HCT116 (cell line): ENCODE measurements around the gene OR13J1. TPM values are rescaled to one million over a fixed set of nuclear protein-coding genes. Genes with fewer than 3 reads are reported as not detected.

ENCODE experiments used
- ATAC-seq: fragments of 200-7000 bp; cut with Tn5 transposase; 2 replicates; pipeline ENCODE4 v1.9.1; 2020; ENCODE audit warnings: mild to moderate bottlenecking, moderate library complexity
- BruUV-seq: library from RNA; stranded (reverse); fragments of 400-500 nt; replicated peaks from 2 replicates; lab custom pipeline; 2021; lab: Mats Ljungman, UMichigan
- CTCF ChIA-PET: fragments of 300-600 bp; sonication (Branson Sonifier 250); formaldehyde crosslinking; loops from one replicate; lab custom pipeline; 2021; ENCODE audit warnings: antibody characterized with exemption; lab: Charles Lee
- POLR2A ChIA-PET: fragments of 300-600, 350-600 bp; sonication (Branson Sonifier 250); formaldehyde crosslinking; loops from one replicate; lab custom pipeline; 2021; ENCODE audit warnings: antibody characterized with exemption; lab: Charles Lee
- RAD21 ChIA-PET, 2 experiments: fragments of 300-600 bp; sonication (Branson Sonifier 250); formaldehyde crosslinking; loops; one replicate each; lab custom pipeline; 2023; ENCODE audit warnings: low total read pairs in 2 of 2; ENCODE audit not compliant: uncharacterized antibody in 2 of 2, unreplicated experiment in 2 of 2, low non-redundant PET in 1 of 2; lab: Charles Lee
- DNase-seq: peaks from one replicate; pipeline ENCODE4 v3.0.0-alpha.2; 2010; ENCODE audit warnings: low read depth, low spot score
- H2AFZ ChIP-seq: fragments of 200-600 bp; shearing (Covaris generic), sonication (generic); 2 replicates; pipeline ENCODE4 v1.6.1; 2017; ENCODE audit warnings: low read depth, mixed run types, mixed read lengths, antibody characterized with exemption, low read length; ENCODE audit not compliant: poor library complexity, severe bottlenecking
- H3K27ac ChIP-seq: 2 replicates; pipeline ENCODE4 v1.5.1; 2012; ENCODE audit warnings: low read depth, low read length
- H3K27me3 ChIP-seq: fragments of 200-600 bp; sonication (generic); 2 replicates; pipeline ENCODE4 v1.6.1; 2016; ENCODE audit warnings: mixed run types, low read length, mixed read lengths; ENCODE audit not compliant: insufficient read depth
- H3K36me3 ChIP-seq, 2 experiments: fragments of 200-500 bp in 1 of 2; fragments of 200-600 bp in 1 of 2; sonication (Bioruptor generic) in 1 of 2; sonication (generic) in 1 of 2; 2 replicates each; pipeline versions ENCODE4 v1.5.1 to v1.6.1; 2014 to 2016; ENCODE audit warnings: low read length in 2 of 2, inconsistent platforms in 1 of 2, mixed read lengths in 1 of 2, mixed run types in 1 of 2; ENCODE audit not compliant: insufficient read depth in 2 of 2, control insufficient read depth in 1 of 2
- H3K4me1 ChIP-seq, 2 experiments: fragments of 200-600 bp in 1 of 2; sonication (generic) in 1 of 2; 2 replicates each; pipeline versions ENCODE4 v1.5.1 to v1.6.1; 2012 to 2017; ENCODE audit warnings: low read length in 2 of 2, inconsistent platforms in 1 of 2, mild to moderate bottlenecking in 1 of 2, mixed read lengths in 1 of 2, mixed run types in 1 of 2, moderate library complexity in 1 of 2; ENCODE audit not compliant: insufficient read depth in 2 of 2, control insufficient read depth in 1 of 2
- H3K4me2 ChIP-seq: fragments of 200-600 bp; sonication (generic); 2 replicates; pipeline ENCODE4 v1.6.1; 2017; ENCODE audit warnings: mixed run types, low read length, mixed read lengths
- H3K4me3 ChIP-seq, 2 experiments: fragments of 200-600 bp in 1 of 2; sonication (generic) in 1 of 2; replicated peaks in 1 of 2; 2 replicates each; pipeline ENCODE4 v1.5.1; 2011 to 2016; ENCODE audit warnings: low read length in 2 of 2, control low read depth in 1 of 2, low read depth in 1 of 2, mild to moderate bottlenecking in 1 of 2, mixed read lengths in 1 of 2, mixed run types in 1 of 2
- H3K79me2 ChIP-seq: fragments of 200-600 bp; sonication (generic); 2 replicates; pipeline ENCODE4 v1.6.1; 2017; ENCODE audit warnings: mild to moderate bottlenecking, mixed run types, low read length, moderate library complexity, mixed read lengths; ENCODE audit not compliant: insufficient read depth
- H3K9ac ChIP-seq: fragments of 200-600 bp; sonication (generic); 2 replicates; pipeline ENCODE4 v1.6.1; 2016; ENCODE audit warnings: low read length, mixed read lengths
- H3K9me2 ChIP-seq: fragments of 200-600 bp; sonication (generic), shearing (Covaris generic); 2 replicates; pipeline ENCODE4 v1.6.1; 2017; ENCODE audit warnings: mixed run types, mild to moderate bottlenecking, moderate library complexity; ENCODE audit not compliant: insufficient read depth
- H3K9me3 ChIP-seq, 2 experiments: fragments of 200-500 bp in 1 of 2; fragments of 200-600 bp in 1 of 2; sonication (Bioruptor generic) in 1 of 2; sonication (generic) in 1 of 2; 2 replicates each; pipeline ENCODE4 v1.6.1; 2014 to 2017; ENCODE audit warnings: low read length in 2 of 2, mixed read lengths in 2 of 2, inconsistent platforms in 1 of 2, low read depth in 1 of 2, mild to moderate bottlenecking in 1 of 2, mixed run types in 1 of 2, moderate library complexity in 1 of 2; ENCODE audit not compliant: control insufficient read depth in 1 of 2, insufficient read depth in 1 of 2
- H4K20me1 ChIP-seq: fragments of 200-600 bp; sonication (generic), shearing (Covaris generic); 2 replicates; pipeline ENCODE4 v1.6.1; 2017; ENCODE audit warnings: mixed run types, mild to moderate bottlenecking, moderate library complexity; ENCODE audit not compliant: insufficient read depth
- CEBPB ChIP-seq: IDR thresholded peaks from 2 replicates; pipeline ENCODE4 v1.6.1; 2012; ENCODE audit warnings: low read depth
- EGR1 ChIP-seq: IDR thresholded peaks from 2 replicates; pipeline ENCODE4 v1.6.1; 2012; ENCODE audit warnings: low read depth
- EZH2phosphoT487 ChIP-seq: fragments of 200-600 bp; IDR thresholded peaks from 2 replicates; pipeline ENCODE4 v1.6.1; 2018; ENCODE audit warnings: antibody characterized with exemption, borderline replicate concordance
- POLR2A ChIP-seq: IDR thresholded peaks from 2 replicates; pipeline ENCODE4 v1.7.0; 2011; ENCODE audit warnings: borderline replicate concordance; ENCODE audit not compliant: insufficient read depth, insufficient read length; ENCODE audit errors: extremely low read depth
- SIN3A ChIP-seq: IDR thresholded peaks from 2 replicates; pipeline ENCODE4 v1.6.1; 2012; ENCODE audit warnings: low read depth
- SRF ChIP-seq: IDR thresholded peaks from 2 replicates; pipeline ENCODE4 v1.6.1; 2012; ENCODE audit warnings: low read depth
- ZNF274 ChIP-seq: fragments of 200-500 bp; sonication (Bioruptor generic); IDR thresholded peaks from 2 replicates; pipeline ENCODE4 v1.6.1; 2014; ENCODE audit warnings: mild to moderate bottlenecking, low read depth, low read length, inconsistent platforms
- intact Hi-C: fragments of 100-400 bp; cut with micrococcal nuclease; formaldehyde crosslinking; loops from 2 replicates; pipeline ENCODE4 v1.10.0; 2022
- total RNA-seq: library from RNA; stranded (reverse); gene quantifications from one replicate; pipeline ENCODE4 v1.2.1, GENCODE V29; 2021; ENCODE audit not compliant: unreplicated experiment
- TF ChIP-seq, protein P1 (sequence below): IDR thresholded peaks from 2 replicates; pipeline ENCODE4 v1.6.1; 2012
- TF ChIP-seq, protein P2 (sequence below): IDR thresholded peaks from 2 replicates; pipeline ENCODE4 v1.6.1; 2012; ENCODE audit warnings: low read depth

The OR13J1 gene
- total RNA-seq, 1 experiment from 2014 or later = not detected

DNA sequence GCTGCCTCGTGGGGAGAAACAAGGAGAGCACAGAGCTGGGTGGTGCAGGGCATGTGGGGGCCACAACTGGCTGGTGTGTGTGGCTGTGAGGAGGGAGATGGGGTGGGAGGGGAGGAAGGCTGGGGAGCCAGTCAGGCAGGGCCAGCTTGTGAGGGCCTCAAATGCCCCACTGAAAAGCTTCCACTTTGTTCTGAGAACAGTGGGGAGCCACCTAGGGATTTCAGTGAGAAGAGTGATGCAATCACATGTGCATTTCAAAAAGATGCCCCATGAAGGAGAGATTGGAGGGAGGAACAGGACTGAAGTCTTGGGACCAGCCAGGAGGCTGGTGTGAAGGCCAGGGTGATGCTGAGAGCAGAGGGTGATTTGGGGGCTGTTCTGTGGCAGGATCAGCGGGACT, 1.3 kb downstream of the OR13J1 start:
- H3K9me2 ChIP-seq = no peaks in the 10 kb centered on the region
- H3K27ac ChIP-seq = no peak overlapping the region
- H3K9me3 ChIP-seq = no peaks in the 10 kb centered on the region
- ChIA-PET RAD21 (no interaction called here), POLR2A (no interaction called here), CTCF (interaction anchor here (1.8 kb wide), 1 partner anchor 14 kb away, joined by 5 read pairs; no protein-coding TSS in a partner anchor)
- H3K4me1 ChIP-seq = peaks cover 3 to 6% of the 10 kb centered on the region in 2 experiments; a peak in 2 of 4 replicates
- no peaks in the 10 kb centered on the region for H3K79me2 ChIP-seq
- no peak overlapping the region for H3K9ac ChIP-seq
- no peak overlapping the region for H3K4me2 ChIP-seq
- H3K27me3 ChIP-seq = no peaks in the 10 kb centered on the region
- TF ChIP-seq CEBPB (no peak), ZNF274 (no peak), SIN3A (no peak), SRF (no peak), POLR2A (no peak)
- no peaks in the 10 kb centered on the region for H3K36me3 ChIP-seq
- intact Hi-C loops = no loop called here
- H4K20me1 ChIP-seq = no peaks in the 10 kb centered on the region
- BruUV-seq = no TSS peak
- DNase-seq = no peak
- no peak for ATAC-seq
- H3K4me3 ChIP-seq = no peak overlapping the region
- H2AFZ ChIP-seq = no peak overlapping the region

DNA sequence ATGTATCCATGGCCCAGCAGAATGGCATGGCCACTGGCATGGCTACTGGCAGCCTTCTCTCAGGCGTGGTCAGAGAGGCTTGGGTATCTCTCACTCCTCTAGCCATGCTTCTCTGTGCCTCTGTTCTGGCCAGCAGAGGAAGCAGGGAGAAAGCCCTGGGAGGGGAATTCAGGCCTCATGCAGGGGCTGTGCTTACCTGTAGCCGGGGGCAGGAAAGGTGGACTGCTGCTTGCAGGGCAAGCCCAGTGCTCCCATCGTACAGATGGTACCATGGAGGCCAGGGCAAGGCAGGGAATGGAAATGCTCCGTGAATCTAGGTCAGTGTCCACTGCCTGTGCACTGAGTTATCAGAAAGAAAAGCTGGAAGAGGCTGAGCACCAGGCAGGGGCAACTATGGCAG, 2.7 kb downstream of the OR13J1 start:
- Histone ChIP-seq H3K4me1 (peaks cover 3 to 6% of the 10 kb centered on the region in 2 experiments; a peak in 2 of 4 replicates), H2AFZ (no peak overlapping the region)
- TF ChIP-seq, protein P1, sequence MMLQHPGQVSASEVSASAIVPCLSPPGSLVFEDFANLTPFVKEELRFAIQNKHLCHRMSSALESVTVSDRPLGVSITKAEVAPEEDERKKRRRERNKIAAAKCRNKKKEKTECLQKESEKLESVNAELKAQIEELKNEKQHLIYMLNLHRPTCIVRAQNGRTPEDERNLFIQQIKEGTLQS = no peak
- no peak for TF ChIP-seq EGR1
- no peak for TF ChIP-seq POLR2A
- TF ChIP-seq, protein P2, sequence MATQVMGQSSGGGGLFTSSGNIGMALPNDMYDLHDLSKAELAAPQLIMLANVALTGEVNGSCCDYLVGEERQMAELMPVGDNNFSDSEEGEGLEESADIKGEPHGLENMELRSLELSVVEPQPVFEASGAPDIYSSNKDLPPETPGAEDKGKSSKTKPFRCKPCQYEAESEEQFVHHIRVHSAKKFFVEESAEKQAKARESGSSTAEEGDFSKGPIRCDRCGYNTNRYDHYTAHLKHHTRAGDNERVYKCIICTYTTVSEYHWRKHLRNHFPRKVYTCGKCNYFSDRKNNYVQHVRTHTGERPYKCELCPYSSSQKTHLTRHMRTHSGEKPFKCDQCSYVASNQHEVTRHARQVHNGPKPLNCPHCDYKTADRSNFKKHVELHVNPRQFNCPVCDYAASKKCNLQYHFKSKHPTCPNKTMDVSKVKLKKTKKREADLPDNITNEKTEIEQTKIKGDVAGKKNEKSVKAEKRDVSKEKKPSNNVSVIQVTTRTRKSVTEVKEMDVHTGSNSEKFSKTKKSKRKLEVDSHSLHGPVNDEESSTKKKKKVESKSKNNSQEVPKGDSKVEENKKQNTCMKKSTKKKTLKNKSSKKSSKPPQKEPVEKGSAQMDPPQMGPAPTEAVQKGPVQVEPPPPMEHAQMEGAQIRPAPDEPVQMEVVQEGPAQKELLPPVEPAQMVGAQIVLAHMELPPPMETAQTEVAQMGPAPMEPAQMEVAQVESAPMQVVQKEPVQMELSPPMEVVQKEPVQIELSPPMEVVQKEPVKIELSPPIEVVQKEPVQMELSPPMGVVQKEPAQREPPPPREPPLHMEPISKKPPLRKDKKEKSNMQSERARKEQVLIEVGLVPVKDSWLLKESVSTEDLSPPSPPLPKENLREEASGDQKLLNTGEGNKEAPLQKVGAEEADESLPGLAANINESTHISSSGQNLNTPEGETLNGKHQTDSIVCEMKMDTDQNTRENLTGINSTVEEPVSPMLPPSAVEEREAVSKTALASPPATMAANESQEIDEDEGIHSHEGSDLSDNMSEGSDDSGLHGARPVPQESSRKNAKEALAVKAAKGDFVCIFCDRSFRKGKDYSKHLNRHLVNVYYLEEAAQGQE = no peak
- no peak for TF ChIP-seq EZH2phosphoT487
- TF ChIP-seq, all 23 proteins: peak for 0
- H3K9me2 ChIP-seq = no peaks in the 10 kb centered on the region
- H3K27ac ChIP-seq = no peak overlapping the region
- intact Hi-C loops = no loop called here
- ChIA-PET POLR2A (no interaction called here), RAD21 (no interaction called here), CTCF (interaction anchor here (1.8 kb wide), 1 partner anchor 15 kb away, joined by 5 read pairs; no protein-coding TSS in a partner anchor)
- H3K9me3 ChIP-seq = no peaks in the 10 kb centered on the region
- BruUV-seq = no TSS peak
- no peak overlapping the region for H3K4me3 ChIP-seq
- H3K9ac ChIP-seq = no peak overlapping the region
- H4K20me1 ChIP-seq = no peaks in the 10 kb centered on the region
- H3K79me2 ChIP-seq = no peaks in the 10 kb centered on the region
- H3K27me3 ChIP-seq = no peaks in the 10 kb centered on the region
- ATAC-seq (no peak), DNase-seq (no peak)
- H3K36me3 ChIP-seq = no peaks in the 10 kb centered on the region
- no peak overlapping the region for H3K4me2 ChIP-seq
